ENCODE data around the gene KLF1. TPM values are rescaled to one million over a fixed set of nuclear protein-coding genes. Genes with fewer than 3 reads are reported as not detected.
"Not testable (repeated sequence)": the region's sequence is repeated elsewhere in the genome, so short reads cannot be mapped to it uniquely, and the experiment has no call there.

KLF1 gene
- total RNA-seq, 4 donors from 2014 or later: 0.69 TPM; not detected in 3

DNA sequence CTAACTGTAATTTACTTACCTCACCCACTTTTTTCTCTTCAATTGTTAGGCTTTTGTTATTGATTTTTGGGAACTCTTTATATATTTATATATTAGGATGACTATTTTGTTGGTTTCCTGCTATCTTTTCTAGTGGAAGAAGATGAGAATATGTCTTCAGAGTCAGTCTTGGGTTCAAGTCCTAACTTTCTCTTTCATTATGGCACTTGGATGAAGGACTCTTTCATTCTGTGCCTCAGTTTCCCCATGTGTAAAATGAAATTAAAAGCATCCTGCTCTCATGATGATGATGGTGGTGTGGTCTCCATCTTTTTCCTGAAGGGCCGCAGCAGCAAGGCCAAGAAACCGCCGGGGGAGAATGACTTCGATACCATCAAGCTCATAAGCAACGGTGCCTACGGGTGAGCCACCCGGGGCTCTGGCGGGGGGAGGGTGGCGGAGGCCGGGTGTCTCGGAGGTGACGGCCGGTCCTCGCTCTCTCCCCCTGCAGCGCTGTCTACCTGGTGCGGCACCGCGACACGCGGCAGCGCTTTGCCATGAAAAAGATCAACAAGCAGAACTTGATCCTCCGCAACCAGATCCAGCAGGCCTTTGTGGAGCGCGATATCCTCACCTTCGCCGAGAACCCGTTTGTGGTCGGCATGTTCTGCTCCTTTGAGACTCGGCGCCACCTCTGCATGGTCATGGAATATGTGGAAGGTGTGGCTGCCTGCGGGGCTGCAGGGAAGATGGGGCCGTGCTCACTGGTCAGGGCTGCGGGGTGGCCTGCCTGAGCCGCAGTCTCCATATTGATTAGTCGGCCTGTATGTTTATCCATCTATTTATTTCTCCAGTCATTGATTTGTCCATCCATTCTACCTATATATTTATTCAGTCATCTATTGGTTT lies 28.7 kb downstream of the KLF1 start:
- no peak for ATAC-seq (ENCODE audit: low FRiP score)
- no peak for DNase-seq (ENCODE audit: low spot score)
- TF ChIP-seq, protein P1, sequence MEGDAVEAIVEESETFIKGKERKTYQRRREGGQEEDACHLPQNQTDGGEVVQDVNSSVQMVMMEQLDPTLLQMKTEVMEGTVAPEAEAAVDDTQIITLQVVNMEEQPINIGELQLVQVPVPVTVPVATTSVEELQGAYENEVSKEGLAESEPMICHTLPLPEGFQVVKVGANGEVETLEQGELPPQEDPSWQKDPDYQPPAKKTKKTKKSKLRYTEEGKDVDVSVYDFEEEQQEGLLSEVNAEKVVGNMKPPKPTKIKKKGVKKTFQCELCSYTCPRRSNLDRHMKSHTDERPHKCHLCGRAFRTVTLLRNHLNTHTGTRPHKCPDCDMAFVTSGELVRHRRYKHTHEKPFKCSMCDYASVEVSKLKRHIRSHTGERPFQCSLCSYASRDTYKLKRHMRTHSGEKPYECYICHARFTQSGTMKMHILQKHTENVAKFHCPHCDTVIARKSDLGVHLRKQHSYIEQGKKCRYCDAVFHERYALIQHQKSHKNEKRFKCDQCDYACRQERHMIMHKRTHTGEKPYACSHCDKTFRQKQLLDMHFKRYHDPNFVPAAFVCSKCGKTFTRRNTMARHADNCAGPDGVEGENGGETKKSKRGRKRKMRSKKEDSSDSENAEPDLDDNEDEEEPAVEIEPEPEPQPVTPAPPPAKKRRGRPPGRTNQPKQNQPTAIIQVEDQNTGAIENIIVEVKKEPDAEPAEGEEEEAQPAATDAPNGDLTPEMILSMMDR (IDR thresholded peaks at IDR 0.05): no peak

GRCh38 chr19:12856653-12857052 lies 30.3 kb downstream of the KLF1 start:
- ATAC-seq (ENCODE audit: low FRiP score): no peak
- DNase-seq (ENCODE audit: low spot score): no peak
- TF ChIP-seq, protein P1 (IDR thresholded peaks at IDR 0.05): no peak

DNA sequence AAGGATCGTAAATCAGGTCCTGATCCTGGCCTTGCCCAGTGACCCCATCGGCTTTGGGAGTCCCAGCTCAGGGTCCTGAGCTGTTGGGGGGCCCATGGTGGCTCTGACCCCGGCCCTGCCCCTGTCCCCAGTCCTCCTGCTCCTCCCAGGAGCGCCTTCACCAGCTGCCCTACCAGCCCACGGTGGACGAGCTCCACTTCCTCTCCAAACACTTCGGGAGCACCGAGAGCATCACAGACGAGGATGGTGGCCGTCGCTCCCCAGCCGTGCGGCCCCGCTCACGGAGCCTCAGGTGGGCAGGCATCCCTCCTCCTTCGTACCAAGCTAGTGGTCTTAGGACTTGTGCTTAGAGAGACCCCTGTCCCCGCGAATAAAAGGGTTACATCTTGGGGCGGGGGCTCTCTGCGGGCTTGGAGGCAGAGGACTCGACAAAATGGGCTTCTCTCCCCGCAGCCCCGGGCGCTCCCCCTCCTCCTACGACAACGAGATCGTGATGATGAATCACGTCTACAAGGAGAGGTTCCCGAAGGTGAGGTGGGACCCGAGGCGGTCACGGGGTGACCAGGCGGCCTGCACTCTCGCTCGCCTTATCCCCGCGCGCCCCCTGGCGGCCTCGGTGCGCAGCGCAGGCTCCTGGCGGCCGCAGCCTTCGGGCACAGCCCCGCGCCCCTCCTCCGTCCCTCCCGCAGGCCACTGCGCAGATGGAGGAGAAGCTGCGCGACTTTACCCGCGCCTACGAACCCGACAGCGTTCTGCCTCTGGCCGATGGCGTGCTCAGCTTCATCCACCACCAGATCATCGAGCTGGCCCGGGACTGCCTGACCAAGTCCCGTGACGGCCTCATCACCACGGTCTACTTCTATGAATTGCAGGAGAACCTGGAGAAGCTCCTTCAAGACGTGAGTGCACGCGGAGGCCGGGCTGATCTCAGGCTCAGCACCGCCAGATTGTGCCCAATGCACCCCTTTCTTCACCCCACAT lies 39.6 kb downstream of the KLF1 start:
- peak; percentile 98 for ATAC-seq (ENCODE audit: low FRiP score)
- TF ChIP-seq, protein P1 (IDR thresholded peaks at IDR 0.05): peak in 2 of 3 donors; percentile 85 to 98
- DNase-seq (ENCODE audit: low spot score): peak; percentile 89

- not testable (repeated sequence) for ATAC-seq (ENCODE audit: low FRiP score); DNase-seq (ENCODE audit: low spot score)
Observed at GRCh38 chr19:12846613-12847012, 40.4 kb downstream of the KLF1 start.

DNA sequence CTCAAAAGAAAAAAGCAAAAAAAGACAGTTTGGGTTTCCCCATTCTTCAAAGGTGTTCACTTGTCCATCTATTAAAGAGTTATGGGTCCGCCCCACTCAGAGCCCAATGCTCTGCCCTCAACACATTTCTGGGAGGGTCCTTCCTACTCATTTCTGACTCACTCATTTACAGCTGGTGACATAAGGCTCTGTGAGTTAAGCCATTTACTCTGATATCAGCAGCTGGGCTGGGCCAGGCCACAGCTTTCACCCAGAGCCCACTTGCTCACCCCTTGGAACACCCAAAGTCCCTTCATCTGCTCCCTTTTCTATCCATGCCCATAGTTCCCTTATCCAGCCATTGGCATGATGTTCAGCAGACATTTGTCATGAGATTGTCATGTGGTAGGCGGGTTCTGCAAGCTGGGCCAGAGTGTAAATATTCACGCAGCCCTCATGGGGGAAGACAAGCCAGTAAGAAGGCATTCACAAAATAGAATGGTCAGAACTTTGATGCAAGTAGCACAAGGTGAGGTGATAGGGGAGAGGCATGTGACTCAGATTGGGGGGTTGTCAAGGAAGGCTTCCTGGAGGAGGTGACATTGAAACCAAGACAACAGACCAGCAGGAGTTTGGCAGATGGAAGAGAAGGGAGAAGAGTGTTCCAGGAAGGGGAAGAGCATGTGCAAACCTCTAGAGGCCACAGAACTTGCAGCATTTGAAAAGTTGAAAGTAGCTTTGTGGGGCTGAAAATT lies 42.8 kb downstream of the KLF1 start:
- no peak for DNase-seq (ENCODE audit: low spot score)
- ATAC-seq (ENCODE audit: low FRiP score): no peak
- TF ChIP-seq, protein P1 (IDR thresholded peaks at IDR 0.05): no peak

DNA sequence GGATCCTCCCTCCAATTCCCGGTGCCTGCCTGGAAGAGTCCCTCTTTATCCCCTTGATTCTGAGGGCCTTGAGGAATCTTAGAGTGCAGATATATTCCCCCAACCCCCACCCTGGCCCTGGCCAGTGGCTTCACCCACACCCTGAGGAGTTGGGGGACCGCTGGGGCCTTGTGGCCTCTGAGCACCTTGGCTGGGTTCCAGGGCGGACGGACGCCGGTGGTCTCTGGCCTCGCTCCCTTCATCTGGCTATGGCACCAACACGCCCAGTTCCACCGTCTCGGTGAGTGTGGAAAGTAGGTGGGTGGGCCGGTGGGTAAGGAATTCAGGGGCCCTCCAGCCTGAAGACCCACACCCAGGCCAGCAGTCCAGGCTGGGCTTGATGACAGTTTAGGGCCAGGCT lies 43.7 kb downstream of the KLF1 start:
- TF ChIP-seq, protein P1 (IDR thresholded peaks at IDR 0.05): no peak
- no peak for DNase-seq (ENCODE audit: low spot score)
- ATAC-seq (ENCODE audit: low FRiP score): no peak
